Activated T-helper 1 cell treated with anti-CD3 and anti-CD28 coated beads, Interleukin-12 subunit alpha, Interleukin-12 subunit beta, Interleukin-2, Interleukin-4 antibody, amounts not matched to agents 30 ng/mL and 10 ng/mL and 1 ng/mL, durations not matched to agents 14 hours and 24 hours and 36 hours (primary cell): ENCODE results near the gene SCAMP5. TPM values are rescaled to one million over a fixed set of nuclear protein-coding genes. Genes with fewer than 3 reads are reported as not detected.

Source experiments
- DNase-seq: peaks from one replicate; pipeline ENCODE4 v3.0.0; 2021; ENCODE audit warnings: low spot score
- H3K27ac Mint-ChIP-seq: one replicate; pipeline ENCODE4 v1.8.0; 2021; ENCODE audit warnings: mild to moderate bottlenecking, mixed read lengths
- H3K27me3 Mint-ChIP-seq: one replicate; pipeline ENCODE4 v1.8.0; 2022; ENCODE audit warnings: mild to moderate bottlenecking, moderate library complexity, mixed read lengths; ENCODE audit not compliant: insufficient read depth
- H3K36me3 Mint-ChIP-seq: one replicate; pipeline ENCODE4 v1.8.0; 2021; ENCODE audit warnings: low read depth, mixed read lengths
- H3K4me1 Mint-ChIP-seq: one replicate; pipeline ENCODE4 v1.8.0; 2021; ENCODE audit warnings: low read depth, mixed read lengths
- H3K4me3 Mint-ChIP-seq: one replicate; pipeline ENCODE4 v1.8.0; 2021; ENCODE audit warnings: mild to moderate bottlenecking, moderate library complexity, mixed read lengths
- H3K9me3 Mint-ChIP-seq: one replicate; pipeline ENCODE4 v1.8.0; 2021; ENCODE audit warnings: mixed read lengths
- intact Hi-C: fragments of 100-400 bp; cut with micrococcal nuclease; formaldehyde crosslinking; loops from one replicate; pipeline ENCODE4 v1.15.1; 2024
- total RNA-seq: library from RNA; stranded (reverse); gene quantifications from 2 replicates; pipeline ENCODE4 v1.2.3, GENCODE V29; 2022

Gene SCAMP5
- total RNA-seq, 1 donor from 2014 or later: 2.0 TPM

GRCh38 chr15:75029378-75030022 is 34.1 kb downstream of the SCAMP5 start:
- no peaks in the 10 kb centered on the region for H3K9me3 Mint-ChIP-seq

DNA sequence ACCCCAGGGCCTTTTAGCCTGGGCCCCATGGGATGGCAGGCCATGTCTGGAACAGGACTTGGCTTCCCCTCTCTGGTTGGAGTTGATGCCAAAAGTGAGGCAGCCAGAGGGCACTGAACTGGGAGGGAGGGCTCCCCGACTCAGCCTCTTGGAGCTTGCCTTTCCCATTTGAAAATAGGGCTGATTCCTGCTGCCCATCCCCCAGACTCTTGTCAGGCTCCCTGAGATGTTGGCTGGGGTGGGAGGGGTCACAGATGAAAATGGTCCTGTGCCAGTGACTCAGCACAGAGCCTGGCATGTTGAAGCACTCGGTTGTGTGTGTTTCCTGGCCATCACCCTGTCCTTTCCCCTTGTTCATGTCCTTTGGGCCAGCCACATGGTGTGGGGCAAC is 34.7 kb downstream of the SCAMP5 start:
- Mint-ChIP-seq H3K4me3 (no peak overlapping the region), H3K36me3 (peaks cover 14% of the 10 kb centered on the region), H3K27me3 (no peaks in the 10 kb centered on the region), H3K27ac (peak overlapping the region; percentile 29), H3K4me1 (peaks cover 46% of the 10 kb centered on the region), H3K9me3 (no peaks in the 10 kb centered on the region)
- no peak for DNase-seq
- intact Hi-C loops: no loop called here

More at GRCh38 chr15:75029378-75030022, 34.1 kb downstream of the SCAMP5 start:
- H3K4me3 Mint-ChIP-seq: peak overlapping the region; percentile 37
- intact Hi-C loops: loop anchor here (1.0 to 10.0 kb wide), 5 partner anchors 14 to 275 kb away; no protein-coding TSS in a partner anchor
- H3K36me3 Mint-ChIP-seq: peaks cover 14% of the 10 kb centered on the region
- no peaks in the 10 kb centered on the region for H3K27me3 Mint-ChIP-seq
- H3K27ac Mint-ChIP-seq: peak overlapping the region; percentile 51
- peak; percentile 80 for DNase-seq
- peaks cover 52% of the 10 kb centered on the region for H3K4me1 Mint-ChIP-seq

DNA sequence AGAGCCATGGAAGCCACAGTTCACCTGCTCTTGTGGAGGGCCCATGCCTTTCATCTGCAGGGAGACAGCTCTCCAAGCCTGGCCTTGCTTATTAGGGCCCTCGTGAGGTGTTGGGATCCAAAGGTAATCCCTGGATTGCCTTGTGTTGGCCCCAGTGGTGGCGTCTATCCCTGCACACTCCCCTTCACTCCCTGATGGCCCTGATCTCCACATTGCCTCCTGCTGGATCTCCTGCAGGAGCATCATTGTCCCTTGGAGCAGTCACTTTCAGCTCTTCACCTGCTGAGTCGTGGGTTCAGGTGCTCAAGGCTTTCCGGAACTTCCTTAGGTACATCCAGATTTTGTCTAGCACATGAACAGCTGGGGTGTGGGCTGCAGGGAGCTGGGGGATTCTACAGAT is 35.1 kb downstream of the SCAMP5 start:
- H3K9me3 Mint-ChIP-seq: no peaks in the 10 kb centered on the region
- H3K4me3 Mint-ChIP-seq: no peak overlapping the region
- peak overlapping the region; percentile 29 for H3K27ac Mint-ChIP-seq
- no peak for DNase-seq
- intact Hi-C loops: no loop called here
- H3K27me3 Mint-ChIP-seq: no peaks in the 10 kb centered on the region
- H3K36me3 Mint-ChIP-seq: peaks cover 14% of the 10 kb centered on the region
- peaks cover 42% of the 10 kb centered on the region for H3K4me1 Mint-ChIP-seq

DNA sequence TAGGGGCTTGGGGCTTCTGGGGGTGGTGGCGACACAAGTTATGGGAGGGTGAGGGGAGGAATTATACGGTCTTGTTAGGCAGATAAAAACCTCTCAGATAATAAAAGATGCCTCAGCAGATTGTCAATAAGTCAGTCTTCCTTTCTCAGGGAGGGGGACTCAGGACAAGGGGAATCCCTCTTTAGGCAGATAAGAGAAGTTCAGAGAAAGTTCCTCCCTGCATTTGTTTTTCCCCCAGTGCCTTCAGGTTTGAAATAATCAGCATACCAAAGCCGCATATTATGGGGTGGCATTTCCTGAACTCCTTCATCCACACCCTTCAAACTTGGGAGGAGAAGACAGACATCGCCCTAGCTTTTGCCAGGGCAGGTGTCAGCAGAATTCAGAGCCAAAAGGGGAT is 36.5 kb downstream of the SCAMP5 start:
- H3K36me3 Mint-ChIP-seq: peaks cover 20% of the 10 kb centered on the region
- no peaks in the 10 kb centered on the region for H3K27me3 Mint-ChIP-seq
- H3K4me1 Mint-ChIP-seq: peaks cover 43% of the 10 kb centered on the region
- intact Hi-C loops: no loop called here
- DNase-seq: no peak
- H3K4me3 Mint-ChIP-seq: no peak overlapping the region
- no peaks in the 10 kb centered on the region for H3K9me3 Mint-ChIP-seq
- H3K27ac Mint-ChIP-seq: peak overlapping the region; percentile 16

- no peak overlapping the region for H3K4me3 Mint-ChIP-seq
- no peak for DNase-seq
- intact Hi-C loops: no loop called here
- H3K4me1 Mint-ChIP-seq: peaks cover 48% of the 10 kb centered on the region
- peaks cover 24% of the 10 kb centered on the region for H3K36me3 Mint-ChIP-seq
- H3K27ac Mint-ChIP-seq: no peak overlapping the region
- no peaks in the 10 kb centered on the region for H3K27me3 Mint-ChIP-seq
- no peaks in the 10 kb centered on the region for H3K9me3 Mint-ChIP-seq
These were observed 37.0 kb downstream of the SCAMP5 start for GRCh38 chr15:75032395-75032794.

DNA sequence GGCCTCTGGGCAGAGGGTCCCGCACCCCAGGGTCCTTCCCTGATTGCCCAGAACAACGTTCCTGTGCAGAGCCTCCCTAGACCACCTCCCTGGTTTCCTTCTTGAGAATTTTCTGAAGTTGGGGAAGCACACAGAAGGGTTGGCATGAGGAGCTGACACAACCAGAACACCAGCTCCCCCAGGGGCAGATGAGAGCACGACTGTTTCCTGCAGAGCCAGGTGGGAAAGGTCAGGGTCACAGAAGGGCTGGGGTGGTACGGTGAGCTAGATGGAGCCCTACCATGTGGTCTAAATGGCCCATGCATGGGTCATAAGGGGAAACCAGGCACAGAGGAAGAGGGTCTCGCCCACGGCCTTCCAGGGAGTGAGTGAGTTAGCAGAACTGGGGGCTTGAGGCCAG is 38.4 kb downstream of the SCAMP5 start:
- Mint-ChIP-seq H3K4me1 (peaks cover 62% of the 10 kb centered on the region), H3K36me3 (peaks cover 29% of the 10 kb centered on the region), H3K27ac (no peak overlapping the region), H3K9me3 (no peaks in the 10 kb centered on the region), H3K4me3 (no peak overlapping the region), H3K27me3 (no peaks in the 10 kb centered on the region)
- intact Hi-C loops: no loop called here
- DNase-seq: no peak

- Mint-ChIP-seq H3K4me3 (no peak overlapping the region), H3K9me3 (no peaks in the 10 kb centered on the region), H3K27me3 (no peaks in the 10 kb centered on the region), H3K36me3 (peaks cover 25% of the 10 kb centered on the region), H3K4me1 (peaks cover 63% of the 10 kb centered on the region), H3K27ac (no peak overlapping the region)
- intact Hi-C loops: no loop called here
- DNase-seq: no peak
These were observed 39.3 kb downstream of the SCAMP5 start for GRCh38 chr15:75034615-75035014.

DNA sequence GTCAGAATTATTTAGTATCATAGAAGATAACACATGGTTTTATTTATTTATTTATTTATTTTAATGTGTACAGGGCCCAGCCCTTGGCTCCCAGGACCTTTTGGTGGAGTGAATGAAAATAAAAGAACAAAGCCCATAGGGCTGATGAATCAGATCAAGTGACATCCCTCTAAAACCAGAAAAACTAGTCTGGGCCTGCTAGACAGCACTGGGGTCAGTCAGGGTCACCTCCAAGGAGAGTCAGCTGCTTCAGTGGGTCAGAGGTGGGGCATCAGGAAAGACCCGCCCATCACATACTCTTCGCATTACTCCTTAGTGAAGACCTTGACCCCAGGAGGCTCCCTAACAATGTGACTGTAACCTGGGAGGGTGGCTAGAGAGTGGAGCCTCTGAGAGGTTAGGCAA is 40.9 kb downstream of the SCAMP5 start:
- Mint-ChIP-seq H3K27me3 (no peaks in the 10 kb centered on the region), H3K27ac (peak overlapping the region; percentile 41), H3K4me3 (no peak overlapping the region), H3K4me1 (peaks cover 62% of the 10 kb centered on the region), H3K9me3 (no peaks in the 10 kb centered on the region), H3K36me3 (peaks cover 21% of the 10 kb centered on the region)
- no peak for DNase-seq
- intact Hi-C loops: no loop called here

DNA sequence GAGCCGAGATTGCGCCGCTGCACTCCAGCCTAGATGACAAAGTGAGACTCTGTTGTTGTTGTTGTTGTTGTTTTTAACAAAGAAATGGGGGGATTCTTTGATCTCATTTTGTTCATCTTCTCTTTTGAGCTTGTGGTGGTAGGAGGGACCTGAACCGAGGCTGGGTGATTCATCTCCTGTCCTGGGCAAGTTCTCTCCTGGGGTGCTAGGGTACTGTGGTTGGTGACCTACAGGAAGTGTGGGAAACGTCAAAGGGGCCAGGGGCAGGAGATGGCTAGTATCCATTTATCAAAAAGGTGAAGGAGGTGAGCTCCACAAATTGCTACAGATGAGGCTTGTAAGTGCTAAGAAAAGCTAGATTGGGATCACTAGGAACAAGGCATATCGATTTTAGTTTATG is 42.3 kb downstream of the SCAMP5 start:
- peak overlapping the region; percentile 19 for H3K4me3 Mint-ChIP-seq
- H3K27ac Mint-ChIP-seq: peak overlapping the region; percentile 64
- DNase-seq: peak; percentile 24
- H3K9me3 Mint-ChIP-seq: no peaks in the 10 kb centered on the region
- H3K27me3 Mint-ChIP-seq: no peaks in the 10 kb centered on the region
- peaks cover 17% of the 10 kb centered on the region for H3K36me3 Mint-ChIP-seq
- peaks cover 60% of the 10 kb centered on the region for H3K4me1 Mint-ChIP-seq
- intact Hi-C loops: no loop called here

DNA sequence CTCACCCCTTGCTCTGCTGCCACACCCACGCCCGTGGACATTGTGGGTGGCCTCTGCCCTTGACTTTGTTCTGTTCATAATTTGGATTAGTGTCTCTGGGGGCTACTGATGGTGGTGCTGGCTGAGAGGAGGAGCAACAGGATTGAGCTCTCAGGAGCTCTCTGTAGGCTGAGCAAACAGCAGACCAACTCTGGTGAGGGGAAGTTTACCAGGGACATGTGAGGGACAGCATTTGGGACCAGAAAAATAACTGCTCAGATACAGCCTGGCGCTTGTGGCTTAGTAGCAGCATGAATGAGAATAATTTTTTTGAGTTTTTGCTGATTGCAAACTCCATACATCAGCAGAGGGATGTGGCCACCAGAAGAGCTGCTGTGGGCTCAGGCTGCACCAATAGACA is 42.9 kb downstream of the SCAMP5 start:
- H3K4me1 Mint-ChIP-seq: peaks cover 63% of the 10 kb centered on the region
- no peak overlapping the region for H3K4me3 Mint-ChIP-seq
- no peak for DNase-seq
- no peaks in the 10 kb centered on the region for H3K27me3 Mint-ChIP-seq
- H3K9me3 Mint-ChIP-seq: no peaks in the 10 kb centered on the region
- peaks cover 17% of the 10 kb centered on the region for H3K36me3 Mint-ChIP-seq
- no peak overlapping the region for H3K27ac Mint-ChIP-seq
- intact Hi-C loops: no loop called here

- DNase-seq: peak; percentile 71
- H3K4me1 Mint-ChIP-seq: peaks cover 87% of the 10 kb centered on the region
- H3K27me3 Mint-ChIP-seq: no peaks in the 10 kb centered on the region
- intact Hi-C loops: loop anchor here (1.0 to 2.0 kb wide), 4 partner anchors 14 to 161 kb away; no protein-coding TSS in a partner anchor
- H3K4me3 Mint-ChIP-seq: peak overlapping the region; percentile 41
- peaks cover 11% of the 10 kb centered on the region for H3K36me3 Mint-ChIP-seq
- H3K9me3 Mint-ChIP-seq: no peaks in the 10 kb centered on the region
- peak overlapping the region; percentile 77 for H3K27ac Mint-ChIP-seq
These were observed 47.6 kb downstream of the SCAMP5 start for GRCh38 chr15:75042730-75043508.

DNA sequence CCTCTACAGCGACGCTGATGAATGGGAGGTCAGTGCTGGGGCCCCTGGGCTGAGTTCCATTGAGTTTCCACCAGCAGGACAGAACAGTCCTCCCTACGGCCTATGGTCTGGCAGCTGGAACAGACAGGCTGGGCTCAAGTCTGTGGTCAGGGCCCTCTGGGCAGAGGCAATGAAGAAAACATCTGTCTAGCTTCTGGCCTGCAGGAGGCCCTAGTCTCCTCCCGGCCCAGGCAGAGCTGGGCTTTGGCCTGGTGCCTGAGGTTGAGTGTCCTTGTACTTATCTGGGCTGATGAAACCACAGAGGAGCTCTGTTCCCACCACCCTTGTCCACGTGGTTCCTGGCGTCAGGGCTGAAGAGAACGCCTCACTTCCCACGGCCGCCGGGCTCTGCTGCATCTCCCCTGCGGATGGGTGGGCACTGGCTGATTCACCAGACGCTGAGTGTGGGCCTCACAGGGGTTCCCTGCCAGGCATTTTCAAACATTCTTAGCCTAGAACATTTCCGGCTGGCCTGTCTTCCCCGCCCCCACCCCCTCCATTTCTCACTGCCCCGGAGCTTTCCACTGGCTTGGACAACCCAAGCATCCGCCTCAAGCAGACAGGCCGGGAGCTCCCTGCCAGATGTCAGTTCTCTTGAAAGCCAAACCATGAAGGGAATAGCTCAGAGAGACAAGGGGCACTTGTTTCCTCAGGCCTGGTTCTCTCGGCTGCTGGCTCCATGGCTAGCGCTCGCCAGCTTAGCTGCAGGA is 48.3 kb downstream of the SCAMP5 start:
- Mint-ChIP-seq H3K27me3 (no peaks in the 10 kb centered on the region), H3K9me3 (no peaks in the 10 kb centered on the region), H3K4me1 (peaks cover 82% of the 10 kb centered on the region), H3K4me3 (peak overlapping the region; percentile 41), H3K27ac (peak overlapping the region; percentile 77), H3K36me3 (peaks cover 10% of the 10 kb centered on the region)
- intact Hi-C loops: loop anchor here (1.0 to 2.0 kb wide), 4 partner anchors 14 to 161 kb away; no protein-coding TSS in a partner anchor
- DNase-seq: no peak
